ENCODE data around the gene BBX.

The BBX gene

GRCh38 chr3:107848351-107848915, 325.7 kb downstream of the BBX start:
- DNase-seq: no peak

- no peak for DNase-seq
Measured at GRCh38 chr3:107850681-107851080, 327.9 kb downstream of the BBX start.

GRCh38 chr3:107853821-107854220, 331.1 kb downstream of the BBX start:
- no peak for DNase-seq

- no peak for DNase-seq
Measured at GRCh38 chr3:107854733-107855132, 332.0 kb downstream of the BBX start.

GRCh38 chr3:107855710-107856109, 332.9 kb downstream of the BBX start:
- no peak for DNase-seq

- no peak for DNase-seq
Measured at GRCh38 chr3:107857854-107858253, 335.1 kb downstream of the BBX start.

DNA sequence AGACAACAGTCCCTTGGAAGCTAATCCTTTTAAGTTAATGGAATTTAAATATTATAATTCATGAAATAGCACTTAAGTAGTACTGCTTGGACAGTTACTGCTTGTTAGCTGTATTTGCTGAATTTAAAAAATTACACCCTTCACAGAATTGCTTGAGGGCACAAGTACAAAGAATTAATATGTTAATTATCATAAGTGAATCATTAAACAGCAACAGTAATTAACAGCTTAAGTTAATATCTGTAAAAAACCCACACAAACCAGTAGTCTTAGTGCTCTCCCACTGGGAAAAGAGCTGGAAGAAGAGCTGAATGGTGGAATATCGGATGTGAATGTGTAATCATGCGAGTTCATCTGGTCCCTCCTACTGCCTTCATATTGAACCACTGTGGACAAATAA, 336.1 kb downstream of the BBX start:
- no peak for DNase-seq
